OCI-LY7 (cell line): Measurements from ENCODE around the gene NUDT13.

Experiments
- EZH2phosphoT487 ChIP-seq: fragments of 200-600 bp; sonication (generic); IDR thresholded peaks from 2 replicates; pipeline ENCODE4 v1.6.1; 2018; ENCODE audit warnings: low read depth, borderline replicate concordance, mild to moderate bottlenecking, mixed run types, antibody characterized with exemption, low read length, moderate library complexity, mixed read lengths
- TF ChIP-seq, protein P1 (sequence below): fragments of 200-600 bp; sonication (generic); conservative IDR thresholded peaks from 2 replicates; pipeline ENCODE4 v1.5.1; 2014; ENCODE audit warnings: mild to moderate bottlenecking, antibody characterized with exemption, low read length, moderate library complexity, mixed read lengths

DNA sequence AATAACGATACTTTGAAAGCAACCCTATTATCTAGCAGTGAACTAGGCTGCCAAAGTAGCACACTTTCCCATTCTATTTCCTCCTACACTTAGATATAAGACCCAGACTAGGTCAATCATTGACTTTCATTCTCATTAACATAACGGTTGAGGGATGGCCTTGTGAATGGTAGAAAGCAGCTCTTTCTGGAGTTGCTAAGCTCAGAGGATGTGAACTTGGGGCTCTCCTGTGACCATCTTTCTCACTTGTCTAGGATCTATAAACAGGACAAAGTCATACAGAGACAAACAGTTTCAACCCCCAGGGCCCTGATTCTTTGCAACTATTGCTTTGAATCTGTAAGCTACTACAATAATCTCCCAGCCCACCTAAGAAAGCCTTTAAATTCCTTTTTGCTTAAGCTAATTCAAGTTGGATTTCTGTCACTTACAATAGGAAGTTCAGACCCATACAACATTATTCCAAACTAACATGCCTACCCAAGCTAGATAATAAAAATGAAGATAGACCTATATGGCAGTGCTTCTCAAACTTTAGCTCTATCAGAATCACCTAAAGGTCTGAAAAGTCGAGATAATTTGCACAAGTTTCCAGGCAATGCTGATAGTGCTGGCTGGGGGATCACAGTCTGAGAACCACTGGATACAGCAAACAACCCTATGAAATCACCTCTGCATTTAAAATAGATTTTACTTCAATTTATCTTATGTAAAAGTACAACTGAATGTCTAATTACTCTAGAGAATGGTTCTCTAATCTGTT is 30.3 kb upstream of the NUDT13 start:
- TF ChIP-seq, protein P1, sequence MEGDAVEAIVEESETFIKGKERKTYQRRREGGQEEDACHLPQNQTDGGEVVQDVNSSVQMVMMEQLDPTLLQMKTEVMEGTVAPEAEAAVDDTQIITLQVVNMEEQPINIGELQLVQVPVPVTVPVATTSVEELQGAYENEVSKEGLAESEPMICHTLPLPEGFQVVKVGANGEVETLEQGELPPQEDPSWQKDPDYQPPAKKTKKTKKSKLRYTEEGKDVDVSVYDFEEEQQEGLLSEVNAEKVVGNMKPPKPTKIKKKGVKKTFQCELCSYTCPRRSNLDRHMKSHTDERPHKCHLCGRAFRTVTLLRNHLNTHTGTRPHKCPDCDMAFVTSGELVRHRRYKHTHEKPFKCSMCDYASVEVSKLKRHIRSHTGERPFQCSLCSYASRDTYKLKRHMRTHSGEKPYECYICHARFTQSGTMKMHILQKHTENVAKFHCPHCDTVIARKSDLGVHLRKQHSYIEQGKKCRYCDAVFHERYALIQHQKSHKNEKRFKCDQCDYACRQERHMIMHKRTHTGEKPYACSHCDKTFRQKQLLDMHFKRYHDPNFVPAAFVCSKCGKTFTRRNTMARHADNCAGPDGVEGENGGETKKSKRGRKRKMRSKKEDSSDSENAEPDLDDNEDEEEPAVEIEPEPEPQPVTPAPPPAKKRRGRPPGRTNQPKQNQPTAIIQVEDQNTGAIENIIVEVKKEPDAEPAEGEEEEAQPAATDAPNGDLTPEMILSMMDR, result no peak
- TF ChIP-seq EZH2phosphoT487, result no peak
